HCT116 (cell line): Measurements from ENCODE around the gene RNF41.

ENCODE experiments used
- ATF3 ChIP-seq: IDR thresholded peaks from 2 replicates; pipeline ENCODE4 v1.6.1; 2012
- CTCF ChIP-seq, 3 experiments: fragments of 200-600 bp in 1 of 3; sonication (generic) in 1 of 3; IDR thresholded peaks in 2 of 3; conservative IDR thresholded peaks in 1 of 3; 2 replicates each; pipeline ENCODE4 v1.5.1; 2012 to 2017; ENCODE audit warnings: low read depth in 2 of 3, low read length in 2 of 3, antibody characterized with exemption in 1 of 3, borderline replicate concordance in 1 of 3, control low read depth in 1 of 3, mild to moderate bottlenecking in 1 of 3, mixed read lengths in 1 of 3, mixed run types in 1 of 3, moderate library complexity in 1 of 3; ENCODE audit not compliant: insufficient read depth in 1 of 3
- ELF1 ChIP-seq: IDR thresholded peaks from 2 replicates; pipeline ENCODE4 v1.6.1; 2012; ENCODE audit warnings: low read depth, borderline replicate concordance
- EZH2 ChIP-seq: fragments of 200-600 bp; sonication (generic); IDR thresholded peaks from 2 replicates; pipeline ENCODE4 v1.6.1; 2017; ENCODE audit warnings: antibody characterized with exemption, mixed run types
- EZH2phosphoT487 ChIP-seq: fragments of 200-600 bp; IDR thresholded peaks from 2 replicates; pipeline ENCODE4 v1.6.1; 2018; ENCODE audit warnings: antibody characterized with exemption, borderline replicate concordance
- MAX ChIP-seq: IDR thresholded peaks from 2 replicates; pipeline ENCODE4 v1.6.1; 2012
- POLR2A ChIP-seq: IDR thresholded peaks from 2 replicates; pipeline ENCODE4 v1.7.0; 2011; ENCODE audit warnings: borderline replicate concordance; ENCODE audit not compliant: insufficient read depth, insufficient read length; ENCODE audit errors: extremely low read depth
- POLR2AphosphoS5 ChIP-seq: IDR thresholded peaks from 2 replicates; pipeline ENCODE4 v1.6.1; 2011; ENCODE audit warnings: mild to moderate bottlenecking, low read depth, low read length, moderate library complexity
- REST ChIP-seq: IDR thresholded peaks from 2 replicates; pipeline ENCODE4 v1.6.1; 2012; ENCODE audit warnings: low read depth
- SIN3A ChIP-seq: IDR thresholded peaks from 2 replicates; pipeline ENCODE4 v1.6.1; 2012; ENCODE audit warnings: low read depth
- YY1 ChIP-seq: IDR thresholded peaks from 2 replicates; pipeline ENCODE4 v1.6.1; 2011; ENCODE audit warnings: low read length, low read depth, moderate library complexity, mild to moderate bottlenecking; ENCODE audit not compliant: insufficient replicate concordance; ENCODE audit errors: extremely low read depth

- TF ChIP-seq CTCF (IDR thresholded peaks at IDR 0.05 in 2 of 3, conservative IDR thresholded peaks at IDR 0.05 in 1 of 3; ENCODE audit: borderline replicate concordance in 1 of 3, insufficient read depth in 1 of 3, low read depth in 2 of 3, low read length in 2 of 3) (no peak), EZH2 (no peak), POLR2A (peak; percentile 98), POLR2AphosphoS5 (peak; percentile 100), ATF3 (no peak), ELF1 (no peak), SIN3A (no peak), REST (no peak), MAX (no peak), EZH2phosphoT487 (no peak), YY1 (peak; percentile 94)
Measured at GRCh38 chr12:56158029-56158925, 63.4 kb downstream of the RNF41 start, which contains the start of gene MYL6.
